ENCODE data around the gene CCKAR.

The CCKAR gene

DNA sequence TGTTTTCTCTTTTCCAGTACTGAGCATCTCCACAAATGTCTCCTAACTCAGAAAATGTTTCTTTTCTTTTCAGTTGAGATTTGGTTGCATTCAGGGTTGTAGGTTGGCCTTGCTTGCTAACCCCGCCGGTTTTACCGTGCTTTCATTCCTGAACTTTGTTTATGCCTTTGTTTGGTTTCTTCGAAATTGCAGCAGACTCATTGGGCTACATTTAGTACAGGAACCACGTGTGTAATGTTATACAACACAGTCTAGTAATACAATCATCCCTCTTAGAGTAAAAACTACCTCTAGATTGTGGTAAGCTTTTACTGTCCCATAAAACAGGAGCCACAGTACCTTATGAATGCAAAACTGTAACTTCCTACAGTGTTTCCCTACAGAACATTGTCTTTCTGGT, 57.9 kb downstream of the CCKAR start:
- DNase-seq = no peak
- Histone ChIP-seq H3K27me3 (replicated peaks in 2 of 5; ENCODE audit: control insufficient read depth in 4 of 5, insufficient read depth in 5 of 5, low read length in 4 of 5) (no peaks in the 10 kb centered on the region), H3K27ac (ENCODE audit: insufficient read depth in 1 of 2, low read depth in 1 of 2, low read length in 2 of 2, poor library complexity in 1 of 2, severe bottlenecking in 2 of 2) (no peak overlapping the region), H3K4me1 (ENCODE audit: control extremely low read depth in 1 of 4, control insufficient read depth in 4 of 4, insufficient read depth in 4 of 4, low read length in 3 of 4) (no peaks in the 10 kb centered on the region), H3K9me3 (ENCODE audit: control extremely low read depth in 1 of 5, control insufficient read depth in 4 of 5, insufficient read depth in 2 of 5, low read depth in 1 of 5, low read length in 4 of 5) (no peaks in the 10 kb centered on the region), H3K36me3 (ENCODE audit: control insufficient read depth in 4 of 4, insufficient read depth in 4 of 4, low read length in 3 of 4) (peaks cover 6 to 33% (median 28%) of the 10 kb centered on the region in 4 experiments), H3K4me3 (ENCODE audit: control insufficient read depth in 1 of 7, extremely low read depth in 1 of 7, insufficient read depth in 4 of 7, low read depth in 2 of 7, low read length in 6 of 7) (no peak overlapping the region)
- WGBS (ENCODE audit: insufficient coverage) = 100% methylated on average over 2 of the region's 5 CpGs
- POLR2A ChIA-PET = no interaction called here
- CTCF ChIA-PET = interaction anchor here (2.7 kb wide), 1 partner anchor 8 kb away, joined by 5 read pairs; no protein-coding TSS in a partner anchor

GRCh38 chr4:26431461-26432180, 58.7 kb downstream of the CCKAR start:
- ChIA-PET CTCF (interaction anchor here (2.7 kb wide), 1 partner anchor 7 kb away, joined by 5 read pairs; no protein-coding TSS in a partner anchor), POLR2A (no interaction called here)
- DNase-seq = no peak
- Histone ChIP-seq H3K9me3 (ENCODE audit: control extremely low read depth in 1 of 5, control insufficient read depth in 4 of 5, insufficient read depth in 2 of 5, low read depth in 1 of 5, low read length in 4 of 5) (no peaks in the 10 kb centered on the region), H3K27ac (ENCODE audit: insufficient read depth in 1 of 2, low read depth in 1 of 2, low read length in 2 of 2, poor library complexity in 1 of 2, severe bottlenecking in 2 of 2) (no peak overlapping the region), H3K27me3 (replicated peaks in 2 of 5; ENCODE audit: control insufficient read depth in 4 of 5, insufficient read depth in 5 of 5, low read length in 4 of 5) (no peaks in the 10 kb centered on the region), H3K4me1 (ENCODE audit: control extremely low read depth in 1 of 4, control insufficient read depth in 4 of 4, insufficient read depth in 4 of 4, low read length in 3 of 4) (no peaks in the 10 kb centered on the region), H3K4me3 (ENCODE audit: control insufficient read depth in 1 of 7, extremely low read depth in 1 of 7, insufficient read depth in 4 of 7, low read depth in 2 of 7, low read length in 6 of 7) (no peak overlapping the region), H3K36me3 (ENCODE audit: control insufficient read depth in 4 of 4, insufficient read depth in 4 of 4, low read length in 3 of 4) (peaks cover 10 to 35% (median 30%) of the 10 kb centered on the region in 4 experiments)
- no CpG with 5 or more reads among the region's 2 CpGs for WGBS (ENCODE audit: insufficient coverage)

All from common myeloid progenitor, CD34-positive (primary cell).